ENCODE measurements around the gene ZNF185. TPM values are rescaled to one million over a fixed set of nuclear protein-coding genes. Genes with fewer than 3 reads are reported as not detected.

ZNF185 gene
- total RNA-seq = 10 to 100 TPM in 3 of 7 donors, 1 to 10 TPM in 4; 3.5 to 26.9 (median 10.0) TPM
- 10 to 100 TPM in 1 of 2 donors, 1 to 10 TPM in 1; 4.7 to 28.7 TPM for polyA plus RNA-seq
- long read RNA-seq, donor 1, partial matches to known transcripts = 5 of 11 reads
- long read RNA-seq, donor 1, other reads (novel, unspliced or antisense) = 3 of 11 reads
- long read RNA-seq, donor 2, partial matches to known transcripts = 0 of 4 reads
- long read RNA-seq, donor 2, other reads (novel, unspliced or antisense) = 0 of 4 reads
- long read RNA-seq, donor 3, full-length matches to known transcripts = 2 of 41 reads
- long read RNA-seq, donor 3, partial matches to known transcripts = 14 of 41 reads
- long read RNA-seq, donor 3, other reads (novel, unspliced or antisense) = 25 of 41 reads

GRCh38 chrX:152897222-152898131 is at the start of gene ZNF185:
ZNF185 (plus strand) TSS chrX:152898067; CDS start chrX:152914490, 16,423 bp downstream.
- 28 to 47% (median 34%) methylated on average over 57 to 64 of the region's 64 CpGs for WGBS, 3 donors
- no peaks in the 10 kb centered on the region for H3K9me3 ChIP-seq
- no peaks in the 10 kb centered on the region for H3K36me3 ChIP-seq
- intact Hi-C loops (cut with DNase I) = no loop called here
- no peak for TF ChIP-seq CTCF (IDR thresholded peaks at IDR 0.05)
- no peak for TF ChIP-seq POLR2A (IDR thresholded peaks at IDR 0.05)
- no peak for TF ChIP-seq EP300 (IDR thresholded peaks at IDR 0.05)
- H3K4me3 ChIP-seq = peak within 1 kb of the TSS; percentile 37
- DNase-seq = peak in 3 of 5 donors; percentile 36 to 60 (median 41)
- no peak within 1 kb of the TSS for H3K27ac ChIP-seq
- no peaks in the 10 kb centered on the region for H3K4me1 ChIP-seq (ENCODE audit: insufficient read depth)
- H3K27me3 ChIP-seq = no peaks in the 10 kb centered on the region

DNA sequence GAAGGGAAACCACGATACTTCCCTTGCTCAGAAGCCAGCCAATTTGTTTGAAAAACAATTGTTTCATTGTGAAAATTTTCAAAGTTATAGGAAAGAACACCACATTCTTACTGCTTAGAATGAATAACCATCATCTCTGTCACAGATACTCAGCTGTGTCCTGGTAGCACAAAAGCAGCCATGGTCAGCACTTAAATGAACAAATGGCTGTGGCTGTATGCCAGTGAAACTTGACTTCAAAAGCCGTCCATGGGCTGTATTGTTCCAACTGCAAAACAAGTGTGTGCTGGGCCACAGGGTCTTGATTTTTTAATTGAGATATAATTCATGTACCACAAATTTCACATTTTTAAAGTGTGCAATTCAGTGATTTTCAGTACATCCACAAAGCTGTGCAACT is 47.4 kb upstream of the ZNF185 start:
- WGBS, 3 donors = 57 to 70% (median 63%) methylated on average over 2 of the region's 2 CpGs
- no peaks in the 10 kb centered on the region for H3K9me3 ChIP-seq
- H3K36me3 ChIP-seq = no peaks in the 10 kb centered on the region
- H3K27me3 ChIP-seq = no peaks in the 10 kb centered on the region
- no peak for DNase-seq
- no peak overlapping the region for H3K4me3 ChIP-seq
- TF ChIP-seq CTCF (IDR thresholded peaks at IDR 0.05) (no peak), POLR2A (IDR thresholded peaks at IDR 0.05) (no peak), EP300 (IDR thresholded peaks at IDR 0.05) (no peak)
- intact Hi-C loops (cut with DNase I) = no loop called here
- no peaks in the 10 kb centered on the region for H3K4me1 ChIP-seq (ENCODE audit: insufficient read depth)
- H3K27ac ChIP-seq = no peak overlapping the region

- Histone ChIP-seq H3K4me1 (ENCODE audit: insufficient read depth) (no peaks in the 10 kb centered on the region), H3K27me3 (no peaks in the 10 kb centered on the region), H3K27ac (no peak overlapping the region), H3K36me3 (no peaks in the 10 kb centered on the region), H3K9me3 (no peaks in the 10 kb centered on the region), H3K4me3 (no peak overlapping the region)
- intact Hi-C loops (cut with DNase I) = no loop called here
- TF ChIP-seq EP300 (IDR thresholded peaks at IDR 0.05) = no peak
- WGBS, 3 donors = 90 to 92% (median 90%) methylated on average over 7 of the region's 7 CpGs
- DNase-seq = no peak
These were observed 43.9 kb upstream of the ZNF185 start for GRCh38 chrX:152853986-152854385.

GRCh38 chrX:152861116-152861515 is 36.8 kb upstream of the ZNF185 start:
- intact Hi-C loops (cut with DNase I) = no loop called here
- H3K27ac ChIP-seq = no peak overlapping the region
- no peaks in the 10 kb centered on the region for H3K4me1 ChIP-seq (ENCODE audit: insufficient read depth)
- no peak overlapping the region for H3K4me3 ChIP-seq
- H3K9me3 ChIP-seq = no peaks in the 10 kb centered on the region
- 32 to 38% (median 37%) methylated on average over 3 of the region's 3 CpGs for WGBS, 3 donors
- DNase-seq = no peak
- TF ChIP-seq CTCF (IDR thresholded peaks at IDR 0.05) (no peak), POLR2A (IDR thresholded peaks at IDR 0.05) (no peak), EP300 (IDR thresholded peaks at IDR 0.05) (no peak)
- H3K36me3 ChIP-seq = no peaks in the 10 kb centered on the region
- no peaks in the 10 kb centered on the region for H3K27me3 ChIP-seq
